K562 (cell line): ENCODE data around the gene XCL1. TPM values are rescaled to one million over a fixed set of nuclear protein-coding genes. Genes with fewer than 3 reads are reported as not detected.
A peak's percentile ranks its signal among the peaks of the same experiment; 100 is the strongest.

Source experiments
- BHLHE40 ChIP-seq: IDR thresholded peaks from 2 replicates; pipeline ENCODE4 v1.6.1; 2011; ENCODE audit warnings: low read length, improper control_type of control experiment
- CEBPG ChIP-seq, 3 experiments: fragments of 200-800 bp in 1 of 3; sonication (Bioruptor generic) in 1 of 3; sonication (generic) in 1 of 3; formaldehyde crosslinking in 1 of 3; IDR thresholded peaks in 2 of 3; conservative IDR thresholded peaks in 1 of 3; 2 replicates each; pipeline versions ENCODE4 v1.6.1 to v1.8.0; 2016 to 2022; ENCODE audit warnings: missing compliant biosample characterization in 2 of 3, missing genetic modification characterization in 2 of 3, mild to moderate bottlenecking in 1 of 3, missing genetic modification reagents in 1 of 3
- CTBP1 ChIP-seq: fragments of 450-650 bp; IDR thresholded peaks from 2 replicates; pipeline ENCODE4 v1.6.1; 2016; ENCODE audit warnings: borderline replicate concordance
- DEAF1 ChIP-seq: fragments of 450-650 bp; formaldehyde crosslinking; IDR thresholded peaks from 2 replicates; pipeline ENCODE4 v1.4.0; 2020; ENCODE audit warnings: mild to moderate bottlenecking, moderate library complexity
- MEIS2 ChIP-seq: fragments of 450-650 bp; IDR thresholded peaks from 2 replicates; pipeline ENCODE4 v1.6.1; 2014; ENCODE audit warnings: mild to moderate bottlenecking; ENCODE audit not compliant: partially characterized antibody
- PBX2 ChIP-seq, 2 experiments: IDR thresholded peaks in 1 of 2; conservative IDR thresholded peaks in 1 of 2; 2 replicates each; pipeline ENCODE4 v1.6.1; 2016; ENCODE audit warnings: low read depth in 2 of 2, mild to moderate bottlenecking in 1 of 2, missing compliant biosample characterization in 1 of 2, missing genetic modification characterization in 1 of 2, moderate library complexity in 1 of 2
- PKNOX1 ChIP-seq: fragments of 450-650 bp; IDR thresholded peaks from 2 replicates; pipeline ENCODE4 v1.6.1; 2016
- SIN3B ChIP-seq: fragments of 450-650 bp; IDR thresholded peaks from 2 replicates; pipeline ENCODE4 v1.6.1; 2017; ENCODE audit warnings: low read depth, mild to moderate bottlenecking, moderate library complexity
- SNAPC5 ChIP-seq: fragments of 250-450 bp; sonication (Bioruptor Pico); IDR thresholded peaks from 2 replicates; pipeline ENCODE4 v1.8.0; 2021; ENCODE audit warnings: moderate library complexity, mild to moderate bottlenecking, inconsistent platforms
- SUPT5H ChIP-seq: fragments of 450-650 bp; IDR thresholded peaks from 2 replicates; pipeline ENCODE4 v1.6.1; 2016
- THRAP3 ChIP-seq: fragments of 450-650 bp; IDR thresholded peaks from 2 replicates; pipeline ENCODE4 v1.6.1; 2016; ENCODE audit warnings: mild to moderate bottlenecking, inconsistent platforms, borderline replicate concordance
- UBTF ChIP-seq, 2 experiments: IDR thresholded peaks; 2 replicates each; pipeline ENCODE4 v1.6.1; 2012; ENCODE audit warnings: improper control_type of control experiment in 2 of 2, low read depth in 2 of 2, low read length in 2 of 2, borderline replicate concordance in 1 of 2
- VEZF1 ChIP-seq: fragments of 200-800 bp; sonication (Bioruptor generic); IDR thresholded peaks from 2 replicates; pipeline ENCODE4 v1.6.1; 2017; ENCODE audit warnings: missing genetic modification characterization, missing compliant biosample characterization
- ZFP1 ChIP-seq: fragments of 450-650 bp; formaldehyde crosslinking; IDR thresholded peaks from 2 replicates; pipeline ENCODE4 v1.4.0; 2020; ENCODE audit warnings: mild to moderate bottlenecking, mixed read lengths
- polyA plus RNA-seq, 8 experiments: library from polyadenylated mRNA; depleted of rRNA in 4 of 8; stranded (reverse) in 5 of 8; unstranded in 3 of 8; fragments of >200 nt; fragmentation: Nextera tagmentation in 2 of 8; fragmentation: Illumina TruSeq in 1 of 8; extraction: Ambion mirVana in 2 of 8; extraction: Trizol in 1 of 8; gene quantifications; 2 replicates each; pipeline versions ENCODE4 v1.2.1 to v1.2.3, GENCODE V29; 2011 to 2014; ENCODE audit warnings: inconsistent platforms in 1 of 8, missing spikeins in 1 of 8
- total RNA-seq, 7 experiments: library from RNA; depleted of rRNA in 6 of 7; stranded (reverse); fragments of >200 nt in 6 of 7; fragmentation: Illumina TruSeq in 2 of 7; extraction: Trizol in 2 of 7; gene quantifications; 2 replicates each; pipeline versions ENCODE4 v1.2.1 to v1.2.3, GENCODE V29; 2011 to 2021; ENCODE audit warnings: low replicate concordance in 1 of 7

XCL1 gene
- total and polyA plus RNA-seq, 9 of the 15 experiments (the other 6 are each of a cell fraction or from before 2014, with no cell fraction given): 0.06 to 0.09 (median 0.06) TPM; not detected in 6

GRCh38 chr1:168613691-168614231 is 37.4 kb downstream of the XCL1 start (continued):
- TF ChIP-seq THRAP3: no peak
- no peak for TF ChIP-seq ZFP1
- TF ChIP-seq DEAF1: no peak
- peak; percentile 53 for TF ChIP-seq PKNOX1
- TF ChIP-seq SNAPC5 (CRISPR knock-in tag): no peak
- TF ChIP-seq MEIS2: peak; percentile 83
- TF ChIP-seq PBX2 (CRISPR knock-in tag; IDR thresholded peaks at IDR 0.05; ENCODE audit: low read depth): no peak
- TF ChIP-seq PBX2 (tag; conservative IDR thresholded peaks at IDR 0.05; ENCODE audit: low read depth): peak; percentile 97
- TF ChIP-seq CTBP1: no peak
- TF ChIP-seq VEZF1 (CRISPR knock-in tag): peak; percentile 81
- peak; percentile 33; the same call in 1 of the 2 replicates for TF ChIP-seq BHLHE40
- TF ChIP-seq SIN3B: no peak
- TF ChIP-seq UBTF (IDR thresholded peaks at IDR 0.05; ENCODE audit: borderline replicate concordance in 1 of 2, low read depth in 2 of 2, low read length in 2 of 2): no peak
- no peak for TF ChIP-seq SUPT5H
- no peak for TF ChIP-seq CEBPG (CRISPR knock-in tag; IDR thresholded peaks at IDR 0.05)
- TF ChIP-seq CEBPG (tag; conservative IDR thresholded peaks at IDR 0.05 in 1 of 2, IDR thresholded peaks at IDR 0.05 in 1 of 2): no peak
